ENCODE results near the gene VPS35. TPM values are rescaled to one million over a fixed set of nuclear protein-coding genes. Genes with fewer than 3 reads are reported as not detected.

VPS35 gene
- total RNA-seq, 1 experiment from 2014 or later, result 70.4 TPM

GRCh38 chr16:46720619-46721018, 31.6 kb upstream of the VPS35 start:
- H3K23me2 ChIP-seq (ENCODE audit: insufficient read length, low read depth, low read length, poor library complexity, severe bottlenecking), result no peaks in the 10 kb centered on the region
- Mint-ChIP-seq H3K9me3 (peaks cover under 1 to 3% of the 10 kb centered on the region in 2 experiments; a peak in 3 of 5 replicates), H3K27ac (no peak overlapping the region), H3K4me1 (no peaks in the 10 kb centered on the region), H3K36me3 (ENCODE audit: insufficient read depth in 1 of 3, low read depth in 3 of 3) (no peaks in the 10 kb centered on the region), H3K4me3 (no peak overlapping the region), H3K27me3 (ENCODE audit: low read depth) (no peaks in the 10 kb centered on the region)
- H3K4me2 ChIP-seq (ENCODE audit: insufficient read depth, insufficient read length, low read length), result no peak overlapping the region
- TF ChIP-seq CTCF (conservative IDR thresholded peaks at IDR 0.05), result no peak
- H3T11ph ChIP-seq (ENCODE audit: low read length), result no peak overlapping the region
- no peaks in the 10 kb centered on the region for H3K9me3 ChIP-seq (ENCODE audit: control insufficient read depth, low read depth, low read length)
- no peak overlapping the region for H2AFZ ChIP-seq (ENCODE audit: low read length)
- no peak overlapping the region for H3K56ac ChIP-seq (ENCODE audit: insufficient read length, low read depth, low read length)
- H3K27ac ChIP-seq (ENCODE audit: insufficient read length, low read depth, low read length), result no peak overlapping the region
- no peak overlapping the region for H3K4ac ChIP-seq (ENCODE audit: low read depth, low read length)
- no peak overlapping the region for H3K9ac ChIP-seq (ENCODE audit: extremely low read depth, insufficient read length, low read length)
- no peak overlapping the region for H2BK12ac ChIP-seq (ENCODE audit: insufficient read length, low read depth, low read length)
- H3K18ac ChIP-seq (ENCODE audit: insufficient read length, low read depth, low read length), result no peak overlapping the region
- no peaks in the 10 kb centered on the region for H3K79me2 ChIP-seq (ENCODE audit: insufficient read depth, low read length)
- WGBS (ENCODE audit: extremely low coverage, insufficient read length, low lambda C conversion rate), result no CpG with 5 or more reads among the region's 2 CpGs
- no peak overlapping the region for H3K23ac ChIP-seq (ENCODE audit: insufficient read length, low read depth, low read length)
- H3K14ac ChIP-seq (ENCODE audit: insufficient read depth, low read length), result no peak overlapping the region
- H3K27me3 ChIP-seq (ENCODE audit: insufficient read depth, low read length), result no peaks in the 10 kb centered on the region
- no peak for DNase-seq
- H3K79me1 ChIP-seq (ENCODE audit: insufficient read depth, low read depth, low read length, poor library complexity, severe bottlenecking), result no peaks in the 10 kb centered on the region
- H3K4me1 ChIP-seq (ENCODE audit: insufficient read depth, low read length), result no peaks in the 10 kb centered on the region
- H4K5ac ChIP-seq (ENCODE audit: insufficient read length, low read depth, low read length), result no peak overlapping the region
- no peak overlapping the region for H2BK120ac ChIP-seq (ENCODE audit: low read depth, low read length, poor library complexity, severe bottlenecking)
- H2BK20ac ChIP-seq (ENCODE audit: low read depth, low read length, poor library complexity, severe bottlenecking), result no peak overlapping the region
- no peak overlapping the region for H2AK5ac ChIP-seq (ENCODE audit: insufficient read length, low read length)
- no peak overlapping the region for H2BK15ac ChIP-seq (ENCODE audit: low read depth, low read length)
- H4K20me1 ChIP-seq (ENCODE audit: control insufficient read depth, insufficient read depth, insufficient read length), result no peaks in the 10 kb centered on the region
- H4K91ac ChIP-seq (ENCODE audit: insufficient read length, low read depth, low read length), result no peak overlapping the region
- no peak overlapping the region for H2BK5ac ChIP-seq (ENCODE audit: insufficient read length, low read length)
- H4K8ac ChIP-seq (replicated peaks; ENCODE audit: insufficient read length, low read depth, low read length), result no peak overlapping the region
